LHCN-M2 (cell line): ENCODE measurements around the gene AMPH. TPM values are rescaled to one million over a fixed set of nuclear protein-coding genes. Genes with fewer than 3 reads are reported as not detected.

ENCODE experiments used
- DNase-seq: peaks from one replicate; pipeline ENCODE4 v3.0.0-alpha.2; 2012; ENCODE audit warnings: low read depth
- total RNA-seq: library from RNA; depleted of rRNA; stranded (reverse); fragments of >200 nt; gene quantifications from 2 replicates; pipeline ENCODE4 v1.2.3, GENCODE V29; 2014

AMPH gene
- total RNA-seq, 1 experiment from 2014 or later = 0.06 TPM

GRCh38 chr7:38542156-38542555 lies 89.0 kb downstream of the AMPH start:
- no peak for DNase-seq

- no peak for DNase-seq
Measured at GRCh38 chr7:38541440-38541839, 89.7 kb downstream of the AMPH start.

GRCh38 chr7:38539477-38540081 lies 91.6 kb downstream of the AMPH start:
- no peak for DNase-seq

- no peak for DNase-seq
Measured at GRCh38 chr7:38535073-38535472, 96.1 kb downstream of the AMPH start.

GRCh38 chr7:38525857-38526256 lies 105.3 kb downstream of the AMPH start:
- no peak for DNase-seq

GRCh38 chr7:38524786-38525185 lies 106.4 kb downstream of the AMPH start:
- DNase-seq = no peak

GRCh38 chr7:38520741-38521140 lies 110.4 kb downstream of the AMPH start:
- no peak for DNase-seq

- no peak for DNase-seq
Measured at GRCh38 chr7:38518541-38518940, 112.6 kb downstream of the AMPH start.

- peak; percentile 5 for DNase-seq
Measured at GRCh38 chr7:38512704-38513103, 118.5 kb downstream of the AMPH start.

GRCh38 chr7:38512291-38512690 lies 118.9 kb downstream of the AMPH start:
- DNase-seq = no peak

- no peak for DNase-seq
Measured at GRCh38 chr7:38507384-38507783, 123.8 kb downstream of the AMPH start.

- peak; percentile 19 for DNase-seq
Measured at GRCh38 chr7:38506756-38507155, 124.4 kb downstream of the AMPH start.

GRCh38 chr7:38506004-38506403 lies 125.2 kb downstream of the AMPH start:
- DNase-seq = no peak

GRCh38 chr7:38504684-38505083 lies 126.5 kb downstream of the AMPH start:
- DNase-seq = no peak

- DNase-seq = no peak
Measured at GRCh38 chr7:38502848-38503247, 128.3 kb downstream of the AMPH start.

- no peak for DNase-seq
Measured at GRCh38 chr7:38502289-38502688, 128.9 kb downstream of the AMPH start.

- DNase-seq = no peak
Measured at GRCh38 chr7:38492010-38492409, 139.2 kb downstream of the AMPH start.

GRCh38 chr7:38482521-38482920 lies 148.7 kb downstream of the AMPH start:
- DNase-seq = no peak

- no peak for DNase-seq
Measured at GRCh38 chr7:38481401-38481800, 149.8 kb downstream of the AMPH start.

GRCh38 chr7:38478404-38478803 lies 152.8 kb downstream of the AMPH start:
- no peak for DNase-seq

- no peak for DNase-seq
Measured at GRCh38 chr7:38477333-38477732, 153.8 kb downstream of the AMPH start.

- DNase-seq = no peak
Measured at GRCh38 chr7:38476764-38477163, 154.4 kb downstream of the AMPH start.

- DNase-seq = peak; percentile 27
Measured at GRCh38 chr7:38465956-38466355, 165.2 kb downstream of the AMPH start.
